Sigmoid colon (tissue), 7 donors: ENCODE measurements around the gene TRIP12. TPM values are rescaled to one million over a fixed set of nuclear protein-coding genes. Genes with fewer than 3 reads are reported as not detected.

Experiments used
- DNase-seq: peaks from one replicate; pipeline ENCODE4 v3.0.0-alpha.2; 2019
- H3K27ac ChIP-seq, 4 donors: fragments of 200-600 bp; sonication (generic); one replicate each; pipeline ENCODE4 v1.5.1; 2016 to 2019; ENCODE audit warnings: mild to moderate bottlenecking in 1 of 4
- H3K27me3 ChIP-seq, 3 donors: fragments of 200-600 bp; sonication (generic); one replicate each; pipeline ENCODE4 v1.5.1; 2019; ENCODE audit warnings: mild to moderate bottlenecking in 1 of 3
- H3K36me3 ChIP-seq, 4 donors: fragments of 200-600 bp; sonication (generic); one replicate each; pipeline ENCODE4 v1.5.1; 2016 to 2019
- H3K4me1 ChIP-seq, 4 donors: fragments of 200-600 bp; sonication (generic); one replicate each; pipeline ENCODE4 v1.5.1; 2017 to 2019
- H3K4me3 ChIP-seq, 4 donors: fragments of 200-600 bp; sonication (generic); one replicate each; pipeline ENCODE4 v1.5.1; 2017 to 2019; ENCODE audit warnings: mild to moderate bottlenecking in 2 of 4, moderate library complexity in 1 of 4
- H3K9me3 ChIP-seq, 4 donors: fragments of 200-600 bp in 3 of 4; sonication (generic) in 3 of 4; one replicate each; pipeline versions ENCODE4 v1.5.1 to v1.6.1; 2013 to 2019
- EP300 ChIP-seq, 4 donors: sonication (generic); formaldehyde crosslinking; IDR thresholded peaks; one replicate each; pipeline ENCODE4 v1.6.1; 2017; ENCODE audit warnings: antibody characterized with exemption in 4 of 4
- POLR2A ChIP-seq, 2 donors: fragments of 450-650 bp; IDR thresholded peaks; one replicate each; pipeline ENCODE4 v1.6.1; 2016; ENCODE audit warnings: antibody characterized with exemption in 2 of 2, mild to moderate bottlenecking in 2 of 2, moderate library complexity in 2 of 2
- POLR2AphosphoS5 ChIP-seq, 4 donors: sonication (generic); formaldehyde crosslinking; IDR thresholded peaks; one replicate each; pipeline ENCODE4 v1.6.1; 2017; ENCODE audit warnings: antibody characterized with exemption in 4 of 4
- WGBS, 2 donors: extraction: QIAGEN DNeasy Blood & Tissue Kit; methylation state at CpG; one replicate each; pipeline ENCODE4 v1.1.7; 2013; 5-methylcytosine and 5-hydroxymethylcytosine counted together
- intact Hi-C: fragments of 100-400 bp; cut with DNase I; formaldehyde crosslinking; loops from one replicate; pipeline ENCODE4 v1.15.1; 2023
- polyA plus RNA-seq, 3 donors: library from polyadenylated mRNA; stranded (reverse); fragments of 200-250 nt; gene quantifications; one replicate each; pipeline ENCODE4 v1.2.3, GENCODE V29; 2013
- total RNA-seq, 4 donors: library from RNA; depleted of rRNA; stranded (reverse); fragments of >200 nt; gene quantifications; one replicate each; pipeline ENCODE4 v1.1.0, GENCODE V29; 2016
- TF ChIP-seq, protein P1 (sequence below), 4 experiments: fragments of 450-650 bp in 3 of 4; fragments of 200-600 bp in 1 of 4; IDR thresholded peaks; one replicate each; pipeline ENCODE4 v1.5.1; 2016 to 2019; ENCODE audit warnings: antibody characterized with exemption in 4 of 4, mild to moderate bottlenecking in 3 of 4, moderate library complexity in 2 of 4
- donor health status: healthy with polysubstance abuse.
- donor health status: Bipolar disorder and iron deficiency.
- donor health status: healthy.

Gene TRIP12
- total and polyA plus RNA-seq, 7 donors = 20.4 to 168 (median 144) TPM

DNA sequence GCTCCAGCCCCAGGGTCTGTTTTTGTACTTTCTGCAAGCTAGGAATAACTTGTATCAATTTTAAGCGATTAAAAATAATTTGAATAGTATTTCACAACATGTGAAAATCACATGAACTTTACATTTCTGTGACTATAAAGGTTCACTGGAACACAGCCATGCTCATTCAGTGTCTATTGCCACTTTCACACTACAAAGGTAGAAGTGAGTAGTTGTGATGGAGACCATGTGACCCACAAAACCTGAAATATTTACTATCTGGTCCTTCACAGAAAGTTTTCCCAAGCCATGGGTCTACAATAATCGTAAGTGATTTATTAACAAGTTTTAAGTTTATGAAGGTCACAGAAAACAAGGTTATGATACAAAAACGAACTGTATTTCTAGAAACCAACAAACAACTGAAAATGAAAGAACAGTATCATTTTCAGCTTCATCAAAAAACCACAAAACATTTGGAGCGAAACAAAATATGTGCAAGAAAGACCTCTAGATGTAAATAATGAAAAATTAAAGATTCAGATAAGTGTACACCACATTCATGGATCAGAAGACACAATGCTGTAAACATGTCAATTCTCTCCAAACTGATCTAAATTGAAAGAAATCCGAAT is 138.6 kb downstream of the TRIP12 start:
- H3K9me3 ChIP-seq = no peaks in the 10 kb centered on the region
- H3K27me3 ChIP-seq = no peaks in the 10 kb centered on the region
- peaks cover 0 to 50% (median 12%) of the 10 kb centered on the region in 4 donors for H3K36me3 ChIP-seq
- 84% methylated on average over 5 of the region's 5 CpGs for WGBS, 2 donors
- no peak overlapping the region for H3K27ac ChIP-seq
- peaks cover 0 to 11% (median 0%) of the 10 kb centered on the region in 4 donors for H3K4me1 ChIP-seq
- no peak for TF ChIP-seq EP300 (IDR thresholded peaks at IDR 0.05)
- TF ChIP-seq POLR2AphosphoS5 (IDR thresholded peaks at IDR 0.05) = no peak
- TF ChIP-seq, protein P1, sequence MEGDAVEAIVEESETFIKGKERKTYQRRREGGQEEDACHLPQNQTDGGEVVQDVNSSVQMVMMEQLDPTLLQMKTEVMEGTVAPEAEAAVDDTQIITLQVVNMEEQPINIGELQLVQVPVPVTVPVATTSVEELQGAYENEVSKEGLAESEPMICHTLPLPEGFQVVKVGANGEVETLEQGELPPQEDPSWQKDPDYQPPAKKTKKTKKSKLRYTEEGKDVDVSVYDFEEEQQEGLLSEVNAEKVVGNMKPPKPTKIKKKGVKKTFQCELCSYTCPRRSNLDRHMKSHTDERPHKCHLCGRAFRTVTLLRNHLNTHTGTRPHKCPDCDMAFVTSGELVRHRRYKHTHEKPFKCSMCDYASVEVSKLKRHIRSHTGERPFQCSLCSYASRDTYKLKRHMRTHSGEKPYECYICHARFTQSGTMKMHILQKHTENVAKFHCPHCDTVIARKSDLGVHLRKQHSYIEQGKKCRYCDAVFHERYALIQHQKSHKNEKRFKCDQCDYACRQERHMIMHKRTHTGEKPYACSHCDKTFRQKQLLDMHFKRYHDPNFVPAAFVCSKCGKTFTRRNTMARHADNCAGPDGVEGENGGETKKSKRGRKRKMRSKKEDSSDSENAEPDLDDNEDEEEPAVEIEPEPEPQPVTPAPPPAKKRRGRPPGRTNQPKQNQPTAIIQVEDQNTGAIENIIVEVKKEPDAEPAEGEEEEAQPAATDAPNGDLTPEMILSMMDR (IDR thresholded peaks at IDR 0.05) = no peak
- TF ChIP-seq POLR2A (IDR thresholded peaks at IDR 0.05) = no peak
- no peak for DNase-seq
- intact Hi-C loops = no loop called here
- H3K4me3 ChIP-seq = no peak overlapping the region

DNA sequence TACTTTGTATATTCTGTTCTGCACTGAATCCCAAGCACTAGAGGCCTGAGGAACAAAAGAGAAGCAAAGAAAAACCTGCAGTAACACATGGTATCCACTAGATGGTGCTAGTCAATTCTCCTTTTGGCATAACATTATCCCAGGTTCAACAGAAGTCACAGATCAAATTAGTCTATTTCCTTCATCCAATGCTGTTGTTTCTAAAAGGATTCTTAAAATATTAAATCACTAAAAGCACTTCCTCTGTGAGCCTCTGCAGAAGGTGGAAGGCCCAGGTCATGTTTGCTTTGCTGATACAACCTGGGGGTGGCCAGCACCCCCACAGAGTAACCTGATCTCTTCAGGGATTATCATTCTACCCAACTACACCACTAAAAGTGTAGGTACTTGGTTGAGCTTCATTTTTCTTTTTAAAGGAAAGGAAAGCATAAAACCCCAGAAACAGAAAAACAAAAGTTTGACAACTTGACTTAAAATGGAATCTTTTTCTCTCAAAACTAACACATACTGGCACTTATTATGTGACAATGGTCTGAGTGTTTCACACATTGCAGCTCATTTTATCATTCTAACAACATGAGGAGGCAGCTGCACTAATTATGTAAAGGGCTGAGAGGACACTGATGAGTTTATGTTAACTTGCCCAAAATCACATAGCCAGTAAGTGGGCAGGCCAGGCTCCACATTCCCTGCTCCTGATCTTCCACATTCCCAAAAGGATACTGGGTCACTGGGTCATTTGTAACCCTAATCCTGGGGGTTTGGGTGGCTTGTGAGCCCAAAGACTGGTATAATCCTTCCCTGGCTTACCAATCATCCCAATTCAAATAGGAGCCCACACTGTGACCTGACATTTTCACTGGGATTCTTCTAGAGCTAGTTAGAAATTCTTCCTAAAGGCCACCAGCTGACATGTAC is 140.7 kb downstream of the TRIP12 start:
- H3K4me3 ChIP-seq = no peak overlapping the region
- H3K36me3 ChIP-seq = peaks cover 4 to 54% (median 22%) of the 10 kb centered on the region in 4 donors
- TF ChIP-seq, protein P1 (IDR thresholded peaks at IDR 0.05) = peak in 3 of 4 experiments; percentile 64 to 88 (median 74)
- TF ChIP-seq POLR2A (IDR thresholded peaks at IDR 0.05) = no peak
- no peaks in the 10 kb centered on the region for H3K9me3 ChIP-seq
- H3K4me1 ChIP-seq = peaks cover 0 to 11% (median 0%) of the 10 kb centered on the region in 4 donors
- intact Hi-C loops = no loop called here
- no peaks in the 10 kb centered on the region for H3K27me3 ChIP-seq
- H3K27ac ChIP-seq = no peak overlapping the region
- DNase-seq = no peak

DNA sequence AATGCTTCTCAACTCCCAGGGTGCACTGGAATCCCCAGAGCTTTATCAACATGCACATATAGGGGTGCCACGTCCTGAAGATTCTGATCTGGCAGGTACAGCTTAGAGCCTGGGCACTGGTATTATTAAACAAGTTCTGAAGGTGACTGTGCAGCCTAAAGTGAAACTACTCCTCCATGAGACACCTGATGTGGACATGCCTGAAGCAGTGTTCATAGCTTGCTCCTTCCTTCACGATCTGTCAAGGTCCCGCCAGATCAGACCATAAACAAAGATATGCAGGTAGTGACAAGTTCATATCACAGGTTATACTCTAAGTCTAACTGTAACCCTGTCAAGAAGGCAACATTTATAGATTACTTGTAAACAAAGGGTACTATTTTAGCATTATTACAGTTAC is 142.2 kb downstream of the TRIP12 start:
- Histone ChIP-seq H3K9me3 (no peaks in the 10 kb centered on the region), H3K27ac (no peak overlapping the region), H3K4me3 (no peak overlapping the region), H3K27me3 (no peaks in the 10 kb centered on the region), H3K36me3 (peaks cover 4 to 60% (median 20%) of the 10 kb centered on the region in 4 donors), H3K4me1 (peaks cover 0 to 11% (median 0%) of the 10 kb centered on the region in 4 donors)
- DNase-seq = no peak
- TF ChIP-seq, protein P1 (IDR thresholded peaks at IDR 0.05) = no peak
- TF ChIP-seq EP300 (IDR thresholded peaks at IDR 0.05) = no peak
- TF ChIP-seq POLR2AphosphoS5 (IDR thresholded peaks at IDR 0.05) = no peak
- no peak for TF ChIP-seq POLR2A (IDR thresholded peaks at IDR 0.05)
- 86 to 92% methylated on average over 3 of the region's 3 CpGs for WGBS, 2 donors
- intact Hi-C loops = no loop called here

DNA sequence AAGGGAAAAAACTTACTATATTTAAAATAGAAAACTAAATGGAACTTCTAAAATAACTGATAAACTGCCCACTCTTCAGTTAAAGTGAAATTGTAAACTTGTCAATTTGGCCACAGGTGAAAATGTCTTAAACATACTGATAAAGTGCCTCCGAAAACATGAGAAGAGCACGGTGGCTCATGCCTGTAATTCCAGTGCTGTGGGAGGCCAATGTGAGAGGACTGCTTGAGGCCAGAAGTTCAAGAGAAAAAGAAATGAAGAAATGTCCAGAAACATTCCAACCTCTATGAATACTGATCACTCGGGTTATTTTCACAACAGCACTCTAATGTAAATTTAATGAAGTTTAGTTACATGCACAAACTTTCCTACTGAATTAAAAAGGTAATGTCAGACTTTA is 144.1 kb downstream of the TRIP12 start:
- no peak overlapping the region for H3K4me3 ChIP-seq
- TF ChIP-seq, protein P1 (IDR thresholded peaks at IDR 0.05) = no peak
- TF ChIP-seq EP300 (IDR thresholded peaks at IDR 0.05) (no peak), POLR2A (IDR thresholded peaks at IDR 0.05) (no peak), POLR2AphosphoS5 (IDR thresholded peaks at IDR 0.05) (no peak)
- H3K9me3 ChIP-seq = no peaks in the 10 kb centered on the region
- DNase-seq = no peak
- intact Hi-C loops = no loop called here
- H3K27ac ChIP-seq = no peak overlapping the region
- H3K27me3 ChIP-seq = no peaks in the 10 kb centered on the region
- H3K36me3 ChIP-seq = peaks cover 13 to 75% (median 31%) of the 10 kb centered on the region in 4 donors
- WGBS, 2 donors = 96 to 97% methylated on average over 3 of the region's 3 CpGs
- peaks cover 0 to 11% (median 0%) of the 10 kb centered on the region in 4 donors for H3K4me1 ChIP-seq
